ENCODE data around the gene NLN.

NLN gene

GRCh38 chr5:65811885-65812284 lies 89.9 kb downstream of the NLN start (continued):
- no peak for TF ChIP-seq ZNF280D (tag by site-specific recombination; IDR thresholded peaks at IDR 0.05)

GRCh38 chr5:65812648-65813047 lies 90.6 kb downstream of the NLN start:
- CTCF ChIA-PET = interaction anchor here (0.6 kb wide), 1 partner anchor 290 kb away, joined by 4 read pairs; no protein-coding TSS in a partner anchor

GRCh38 chr5:65813174-65813573 lies 91.2 kb downstream of the NLN start:
- POLR2A ChIA-PET = no interaction called here
- Histone ChIP-seq H3K27ac (ENCODE audit: extremely low read depth, low read depth, low read length) (no peak overlapping the region), H3K4me3 (ENCODE audit: low read depth, low read length) (no peak overlapping the region), H3K4me1 (ENCODE audit: control insufficient read depth, insufficient read depth, low read length) (peaks cover 16% of the 10 kb centered on the region), H3K36me3 (ENCODE audit: control insufficient read depth in 2 of 2, insufficient read depth in 1 of 2, low read length in 2 of 2) (peaks cover 3 to 8% of the 10 kb centered on the region in 2 experiments; a peak in 2 of 3 replicates), H3K9me3 (ENCODE audit: control insufficient read depth, insufficient read depth, low read depth, low read length) (no peaks in the 10 kb centered on the region)
- CTCF ChIA-PET = no interaction called here
- no peak for TF ChIP-seq ZNF223 (tag by site-specific recombination; IDR thresholded peaks at IDR 0.05)
- TF ChIP-seq ZNF585B (tag by site-specific recombination; IDR thresholded peaks at IDR 0.05) = no peak
- TF ChIP-seq ZNF174 (tag by site-specific recombination; IDR thresholded peaks at IDR 0.05) = no peak
- no peak for TF ChIP-seq ZNF549 (tag by site-specific recombination; IDR thresholded peaks at IDR 0.05)
- no peak for TF ChIP-seq ZNF114 (tag by site-specific recombination; IDR thresholded peaks at IDR 0.05)
- TF ChIP-seq ZNF645 (tag by site-specific recombination; IDR thresholded peaks at IDR 0.05) = no peak
- TF ChIP-seq ZNF596 (tag by site-specific recombination; IDR thresholded peaks at IDR 0.05) = no peak
- TF ChIP-seq ZNF266 (tag by site-specific recombination; IDR thresholded peaks at IDR 0.05; ENCODE audit: low read depth) = no peak
- no peak for TF ChIP-seq ZEB2 (tag by site-specific recombination; IDR thresholded peaks at IDR 0.05)

More at GRCh38 chr5:65812648-65813047, 90.6 kb downstream of the NLN start:
- no peak overlapping the region for H3K4me3 ChIP-seq (ENCODE audit: low read depth, low read length)
- H3K27ac ChIP-seq (ENCODE audit: extremely low read depth, low read depth, low read length) = no peak overlapping the region
- H3K4me1 ChIP-seq (ENCODE audit: control insufficient read depth, insufficient read depth, low read length) = peaks cover 18% of the 10 kb centered on the region
- no peak for TF ChIP-seq ZNF548 (tag by site-specific recombination; IDR thresholded peaks at IDR 0.05)
- no peak for TF ChIP-seq GLIS2 (tag by site-specific recombination; IDR thresholded peaks at IDR 0.05)
- TF ChIP-seq ZFP41 (tag by site-specific recombination; IDR thresholded peaks at IDR 0.05; ENCODE audit: borderline replicate concordance) = no peak
- peak; percentile 59; the same call in 1 of the 2 replicates for TF ChIP-seq KLF1 (tag by site-specific recombination; IDR thresholded peaks at IDR 0.05)
- no peak for TF ChIP-seq ZNF26 (tag by site-specific recombination; IDR thresholded peaks at IDR 0.05)
- H3K36me3 ChIP-seq (ENCODE audit: control insufficient read depth in 2 of 2, insufficient read depth in 1 of 2, low read length in 2 of 2) = peaks cover 3 to 8% of the 10 kb centered on the region in 2 experiments; a peak in 2 of 3 replicates
- no peaks in the 10 kb centered on the region for H3K9me3 ChIP-seq (ENCODE audit: control insufficient read depth, insufficient read depth, low read depth, low read length)
- POLR2A ChIA-PET = interaction anchor here (0.6 to 0.9 kb wide), 2 partner anchors 8 to 114 kb away, joined by 3 to 4 read pairs; partner anchors contain the start of gene ERBIN

GRCh38 chr5:65815161-65815560 lies 93.2 kb downstream of the NLN start:
- ChIA-PET CTCF (interaction anchor here (0.6 kb wide), 1 partner anchor 24 kb away, joined by 3 read pairs; no protein-coding TSS in a partner anchor), POLR2A (no interaction called here)
- H3K4me3 ChIP-seq (ENCODE audit: low read depth, low read length) = no peak overlapping the region
- H3K27ac ChIP-seq (ENCODE audit: extremely low read depth, low read depth, low read length) = no peak overlapping the region
- H3K9me3 ChIP-seq (ENCODE audit: control insufficient read depth, insufficient read depth, low read depth, low read length) = no peaks in the 10 kb centered on the region
- peaks cover 3 to 8% of the 10 kb centered on the region in 2 experiments; a peak in 2 of 3 replicates for H3K36me3 ChIP-seq (ENCODE audit: control insufficient read depth in 2 of 2, insufficient read depth in 1 of 2, low read length in 2 of 2)
- H3K4me1 ChIP-seq (ENCODE audit: control insufficient read depth, insufficient read depth, low read length) = peaks cover 9% of the 10 kb centered on the region
- TF ChIP-seq ZSCAN4 (tag by site-specific recombination; IDR thresholded peaks at IDR 0.05) (no peak), ZSCAN30 (tag by site-specific recombination; IDR thresholded peaks at IDR 0.05) (no peak), ZNF324 (tag by site-specific recombination; IDR thresholded peaks at IDR 0.05) (no peak), ZBTB48 (tag by site-specific recombination; IDR thresholded peaks at IDR 0.05) (no peak), ZNF571 (tag by site-specific recombination; IDR thresholded peaks at IDR 0.05) (no peak), ZIC2 (tag by site-specific recombination; IDR thresholded peaks at IDR 0.05) (no peak), ZNF548 (tag by site-specific recombination; IDR thresholded peaks at IDR 0.05) (no peak), ZBTB1 (tag by site-specific recombination; IDR thresholded peaks at IDR 0.05) (no peak)
- TF ChIP-seq, protein P1, sequence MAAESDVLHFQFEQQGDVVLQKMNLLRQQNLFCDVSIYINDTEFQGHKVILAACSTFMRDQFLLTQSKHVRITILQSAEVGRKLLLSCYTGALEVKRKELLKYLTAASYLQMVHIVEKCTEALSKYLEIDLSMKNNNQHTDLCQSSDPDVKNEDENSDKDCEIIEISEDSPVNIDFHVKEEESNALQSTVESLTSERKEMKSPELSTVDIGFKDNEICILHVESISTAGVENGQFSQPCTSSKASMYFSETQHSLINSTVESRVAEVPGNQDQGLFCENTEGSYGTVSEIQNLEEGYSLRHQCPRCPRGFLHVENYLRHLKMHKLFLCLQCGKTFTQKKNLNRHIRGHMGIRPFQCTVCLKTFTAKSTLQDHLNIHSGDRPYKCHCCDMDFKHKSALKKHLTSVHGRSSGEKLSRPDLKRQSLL (tag by site-specific recombination; IDR thresholded peaks at IDR 0.05) = no peak
